Type B pancreatic cell (in vitro differentiated cells): ENCODE measurements around the gene EDNRB. TPM values are rescaled to one million over a fixed set of nuclear protein-coding genes. Genes with fewer than 3 reads are reported as not detected.

Experiments
- DNase-seq: peaks from one replicate; pipeline ENCODE4 v3.0.0; 2021; ENCODE audit warnings: mixed read lengths; ENCODE audit not compliant: unreplicated experiment; ENCODE audit errors: extremely low spot score
- H3K27ac Mint-ChIP-seq: 2 replicates; pipeline ENCODE4 v1.8.0; 2021; ENCODE audit warnings: mild to moderate bottlenecking, mixed read lengths
- H3K27me3 Mint-ChIP-seq: 2 replicates; pipeline ENCODE4 v1.8.0; 2021; ENCODE audit warnings: mixed read lengths
- H3K36me3 Mint-ChIP-seq: 2 replicates; pipeline ENCODE4 v1.8.0; 2021; ENCODE audit warnings: mixed read lengths
- H3K4me1 Mint-ChIP-seq: one replicate; pipeline ENCODE4 v1.8.0; 2021; ENCODE audit warnings: mixed read lengths; ENCODE audit not compliant: unreplicated experiment
- H3K4me3 Mint-ChIP-seq: 2 replicates; pipeline ENCODE4 v1.8.0; 2021; ENCODE audit warnings: mild to moderate bottlenecking, mixed read lengths
- H3K9me3 Mint-ChIP-seq: 2 replicates; pipeline ENCODE4 v1.8.0; 2021; ENCODE audit warnings: mixed read lengths
- total RNA-seq: library from RNA; stranded (reverse); gene quantifications from 2 replicates; pipeline ENCODE4 v1.2.1, GENCODE V29; 2021; ENCODE audit warnings: low replicate concordance
- TF ChIP-seq, protein P1 (sequence below): fragments of 200-600 bp; sonication (generic); conservative IDR thresholded peaks from 2 replicates; pipeline ENCODE4 v1.5.0; 2021; ENCODE audit warnings: antibody characterized with exemption, mild to moderate bottlenecking

EDNRB gene
- total RNA-seq, 1 donor from 2014 or later = 18.2 TPM

DNA sequence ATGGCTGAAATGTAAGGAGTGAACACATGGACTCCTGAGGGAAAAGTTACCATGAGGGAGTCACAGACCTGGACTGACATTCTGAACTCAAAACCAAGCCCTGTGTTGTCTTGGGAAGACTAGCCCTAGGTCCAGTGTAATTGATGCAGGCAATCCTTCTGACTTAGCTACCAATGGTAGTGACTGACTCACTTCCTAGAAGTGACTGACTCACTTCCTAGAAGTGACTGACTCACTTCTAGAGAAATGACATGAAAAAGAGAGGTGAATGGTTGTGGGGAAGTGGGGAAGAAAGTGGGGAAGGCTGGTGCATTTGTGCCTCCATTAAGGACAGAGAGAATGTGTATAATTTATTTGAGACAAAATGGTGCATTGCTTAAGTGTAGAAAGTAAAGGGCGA lies 49.9 kb downstream of the EDNRB start:
- DNase-seq = no peak
- H3K9me3 Mint-ChIP-seq = peaks cover 5% of the 10 kb centered on the region
- H3K36me3 Mint-ChIP-seq = no peaks in the 10 kb centered on the region
- TF ChIP-seq, protein P1, sequence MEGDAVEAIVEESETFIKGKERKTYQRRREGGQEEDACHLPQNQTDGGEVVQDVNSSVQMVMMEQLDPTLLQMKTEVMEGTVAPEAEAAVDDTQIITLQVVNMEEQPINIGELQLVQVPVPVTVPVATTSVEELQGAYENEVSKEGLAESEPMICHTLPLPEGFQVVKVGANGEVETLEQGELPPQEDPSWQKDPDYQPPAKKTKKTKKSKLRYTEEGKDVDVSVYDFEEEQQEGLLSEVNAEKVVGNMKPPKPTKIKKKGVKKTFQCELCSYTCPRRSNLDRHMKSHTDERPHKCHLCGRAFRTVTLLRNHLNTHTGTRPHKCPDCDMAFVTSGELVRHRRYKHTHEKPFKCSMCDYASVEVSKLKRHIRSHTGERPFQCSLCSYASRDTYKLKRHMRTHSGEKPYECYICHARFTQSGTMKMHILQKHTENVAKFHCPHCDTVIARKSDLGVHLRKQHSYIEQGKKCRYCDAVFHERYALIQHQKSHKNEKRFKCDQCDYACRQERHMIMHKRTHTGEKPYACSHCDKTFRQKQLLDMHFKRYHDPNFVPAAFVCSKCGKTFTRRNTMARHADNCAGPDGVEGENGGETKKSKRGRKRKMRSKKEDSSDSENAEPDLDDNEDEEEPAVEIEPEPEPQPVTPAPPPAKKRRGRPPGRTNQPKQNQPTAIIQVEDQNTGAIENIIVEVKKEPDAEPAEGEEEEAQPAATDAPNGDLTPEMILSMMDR = no peak
- H3K4me3 Mint-ChIP-seq = no peak overlapping the region
- peaks cover 5% of the 10 kb centered on the region for H3K27me3 Mint-ChIP-seq
- H3K27ac Mint-ChIP-seq = no peak overlapping the region
- H3K4me1 Mint-ChIP-seq = no peaks in the 10 kb centered on the region

DNA sequence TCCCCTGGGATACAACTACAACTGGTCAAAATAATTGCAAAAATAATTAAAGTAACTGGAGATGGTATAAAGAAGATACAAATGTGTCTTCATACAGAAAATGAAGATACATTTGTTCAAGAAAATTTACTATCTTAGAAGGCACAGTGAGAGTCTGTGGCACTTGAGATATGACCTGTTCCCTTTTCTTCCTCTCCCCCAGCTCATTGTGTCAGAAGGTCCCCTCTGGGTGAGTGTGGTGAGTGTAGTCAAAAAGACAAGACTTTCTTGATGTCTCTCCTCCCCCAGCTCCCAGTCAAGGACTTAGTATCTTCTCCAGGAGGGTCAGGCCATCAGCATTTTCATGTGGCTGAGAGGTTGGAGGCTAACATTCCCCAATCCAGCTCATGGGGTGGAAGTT lies 51.7 kb downstream of the EDNRB start:
- Mint-ChIP-seq H3K36me3 (no peaks in the 10 kb centered on the region), H3K27ac (no peak overlapping the region), H3K4me3 (no peak overlapping the region), H3K27me3 (no peaks in the 10 kb centered on the region), H3K4me1 (no peaks in the 10 kb centered on the region), H3K9me3 (peaks cover 5% of the 10 kb centered on the region)
- TF ChIP-seq, protein P1 = no peak
- DNase-seq = no peak

DNA sequence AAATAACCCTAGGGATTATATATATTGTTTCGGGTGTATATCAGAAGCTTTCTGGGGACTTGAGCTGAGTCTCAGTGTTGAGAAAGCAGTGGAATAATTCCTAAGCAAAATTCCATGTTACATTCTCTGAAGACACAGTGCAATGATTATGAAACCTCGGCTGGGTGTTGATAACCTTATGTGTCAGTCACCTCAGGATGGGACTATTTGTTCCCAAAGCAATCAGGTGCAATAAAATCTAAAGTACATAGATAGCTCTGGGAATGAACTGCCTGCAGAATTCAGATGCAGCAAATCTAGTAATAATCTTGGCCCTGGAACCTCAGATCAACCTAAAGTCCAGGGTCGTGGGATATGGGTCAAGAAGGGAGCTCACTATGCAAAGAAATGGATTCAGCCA lies 53.0 kb downstream of the EDNRB start:
- H3K9me3 Mint-ChIP-seq = peaks cover 5% of the 10 kb centered on the region
- DNase-seq = no peak
- H3K4me3 Mint-ChIP-seq = no peak overlapping the region
- no peaks in the 10 kb centered on the region for H3K4me1 Mint-ChIP-seq
- TF ChIP-seq, protein P1 = no peak
- H3K27me3 Mint-ChIP-seq = peaks cover 4% of the 10 kb centered on the region
- no peak overlapping the region for H3K27ac Mint-ChIP-seq
- no peaks in the 10 kb centered on the region for H3K36me3 Mint-ChIP-seq

DNA sequence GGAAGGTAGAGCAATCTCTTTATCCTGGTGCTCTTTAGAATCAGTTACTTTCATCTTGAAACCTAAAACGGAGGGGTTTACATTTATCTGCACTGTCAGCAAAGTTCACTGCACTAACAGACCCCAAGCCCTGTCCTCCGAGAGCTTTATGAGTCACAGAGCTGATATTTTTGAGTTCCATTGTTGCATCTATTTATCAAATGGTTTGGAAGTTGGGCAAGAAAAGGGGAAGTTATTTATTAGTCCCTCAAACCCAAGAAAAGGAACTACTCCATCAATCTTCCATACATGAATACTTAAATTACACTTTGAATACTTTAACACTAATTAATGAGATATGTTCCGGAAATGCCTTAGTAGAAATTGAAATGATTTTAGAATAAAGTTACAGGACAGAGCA lies 55.5 kb downstream of the EDNRB start:
- TF ChIP-seq, protein P1 = no peak
- no peak for DNase-seq
- Mint-ChIP-seq H3K27me3 (peaks cover 4% of the 10 kb centered on the region), H3K27ac (no peak overlapping the region), H3K9me3 (peaks cover 8% of the 10 kb centered on the region), H3K36me3 (no peaks in the 10 kb centered on the region), H3K4me3 (no peak overlapping the region), H3K4me1 (peaks cover 10% of the 10 kb centered on the region)

DNA sequence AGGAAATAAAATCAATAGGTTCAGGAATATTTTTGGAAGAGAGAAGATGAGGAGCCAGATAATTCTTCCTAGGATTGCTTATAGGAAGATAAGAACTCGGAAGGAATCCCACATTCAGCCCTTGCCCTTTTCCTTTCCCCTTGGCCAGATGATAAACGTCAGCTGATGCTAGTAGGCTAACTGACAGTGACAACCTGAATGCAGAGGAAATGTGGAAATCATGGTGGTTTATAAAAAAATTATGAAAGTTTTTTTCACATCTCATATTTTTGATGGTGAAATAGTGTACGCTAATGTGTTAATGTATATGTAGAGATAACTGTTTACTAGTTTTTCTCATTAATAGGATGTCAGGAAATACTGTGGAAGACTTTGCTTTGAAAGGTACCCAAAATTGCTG lies 56.9 kb downstream of the EDNRB start:
- H3K9me3 Mint-ChIP-seq = peaks cover 8% of the 10 kb centered on the region
- DNase-seq = no peak

More for the DNA sequence above, 56.9 kb downstream of the EDNRB start:
- Mint-ChIP-seq H3K27ac (no peak overlapping the region), H3K27me3 (peaks cover 4% of the 10 kb centered on the region), H3K36me3 (no peaks in the 10 kb centered on the region), H3K4me3 (no peak overlapping the region), H3K4me1 (peaks cover 16% of the 10 kb centered on the region)
- TF ChIP-seq, protein P1 = no peak
